ENCODE data around the gene ARPC1B.

DNA sequence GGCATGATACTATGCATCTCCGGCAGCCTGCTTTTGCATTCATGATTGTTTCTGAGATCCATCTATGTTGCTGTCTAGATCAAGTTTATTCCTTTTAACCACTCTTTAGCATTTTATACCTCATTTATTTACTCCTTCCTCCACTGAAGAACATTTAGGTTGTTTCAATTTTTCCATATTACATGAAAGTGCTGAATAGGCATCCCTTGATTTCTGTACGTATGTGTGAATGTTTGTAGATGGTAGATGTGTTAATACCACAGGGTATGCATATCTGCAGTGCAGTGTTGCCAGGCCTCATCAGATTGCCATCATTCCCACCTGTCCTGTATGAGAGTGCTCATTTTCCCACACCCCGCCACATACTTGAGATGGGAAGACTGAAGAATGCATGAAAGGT is 34.9 kb upstream of the ARPC1B start:
- TF ChIP-seq, protein P1, sequence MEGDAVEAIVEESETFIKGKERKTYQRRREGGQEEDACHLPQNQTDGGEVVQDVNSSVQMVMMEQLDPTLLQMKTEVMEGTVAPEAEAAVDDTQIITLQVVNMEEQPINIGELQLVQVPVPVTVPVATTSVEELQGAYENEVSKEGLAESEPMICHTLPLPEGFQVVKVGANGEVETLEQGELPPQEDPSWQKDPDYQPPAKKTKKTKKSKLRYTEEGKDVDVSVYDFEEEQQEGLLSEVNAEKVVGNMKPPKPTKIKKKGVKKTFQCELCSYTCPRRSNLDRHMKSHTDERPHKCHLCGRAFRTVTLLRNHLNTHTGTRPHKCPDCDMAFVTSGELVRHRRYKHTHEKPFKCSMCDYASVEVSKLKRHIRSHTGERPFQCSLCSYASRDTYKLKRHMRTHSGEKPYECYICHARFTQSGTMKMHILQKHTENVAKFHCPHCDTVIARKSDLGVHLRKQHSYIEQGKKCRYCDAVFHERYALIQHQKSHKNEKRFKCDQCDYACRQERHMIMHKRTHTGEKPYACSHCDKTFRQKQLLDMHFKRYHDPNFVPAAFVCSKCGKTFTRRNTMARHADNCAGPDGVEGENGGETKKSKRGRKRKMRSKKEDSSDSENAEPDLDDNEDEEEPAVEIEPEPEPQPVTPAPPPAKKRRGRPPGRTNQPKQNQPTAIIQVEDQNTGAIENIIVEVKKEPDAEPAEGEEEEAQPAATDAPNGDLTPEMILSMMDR (conservative IDR thresholded peaks at IDR 0.05; ENCODE audit: low read length), result no peak
- no peak for TF ChIP-seq EZH2phosphoT487 (IDR thresholded peaks at IDR 0.05; ENCODE audit: borderline replicate concordance)
